Panc1 (cell line): ENCODE results near the gene OR10W1. TPM values are rescaled to one million over a fixed set of nuclear protein-coding genes. Genes with fewer than 3 reads are reported as not detected.

Source experiments
- ATAC-seq: fragments of 200-7000 bp; cut with Tn5 transposase; 2 replicates; pipeline ENCODE4 v1.9.1; 2020; ENCODE audit warnings: mild to moderate bottlenecking, moderate library complexity
- BruUV-seq: library from RNA; stranded (reverse); fragments of 400-500 nt; replicated peaks from 2 replicates; lab custom pipeline; 2021; lab: Mats Ljungman, UMichigan
- CTCF ChIA-PET: fragments of 300-600 bp; sonication (Branson Sonifier 250); formaldehyde crosslinking; loops from one replicate; lab custom pipeline; 2022; ENCODE audit warnings: antibody characterized with exemption; lab: Charles Lee
- POLR2A ChIA-PET: fragments of 300-600 bp; sonication (Branson Sonifier 250); formaldehyde crosslinking; loops from one replicate; lab custom pipeline; 2022; ENCODE audit warnings: antibody characterized with exemption; lab: Charles Lee
- DNase-seq: peaks from one replicate; pipeline ENCODE4 v3.0.0-alpha.2; 2010; ENCODE audit warnings: low read depth, low spot score
- H3K27ac ChIP-seq: 2 replicates; pipeline ENCODE4 v1.5.1; 2011; ENCODE audit warnings: mild to moderate bottlenecking, low read length, inconsistent platforms
- H3K27me3 ChIP-seq: fragments of 200-500 bp; sonication (Bioruptor generic); 2 replicates; pipeline ENCODE4 v1.6.0; 2014; ENCODE audit warnings: low read length, inconsistent platforms; ENCODE audit not compliant: control insufficient read depth, insufficient read depth
- H3K36me3 ChIP-seq: fragments of 200-500 bp; sonication (Bioruptor generic); 2 replicates; pipeline ENCODE4 v1.5.1; 2014; ENCODE audit warnings: inconsistent platforms, mild to moderate bottlenecking, low read length, moderate library complexity; ENCODE audit not compliant: control insufficient read depth, insufficient read depth
- H3K4me1 ChIP-seq: 2 replicates; pipeline ENCODE4 v1.5.1; 2011; ENCODE audit warnings: inconsistent platforms, mild to moderate bottlenecking, low read length, moderate library complexity; ENCODE audit not compliant: control insufficient read depth, insufficient read depth
- H3K4me3 ChIP-seq, 2 experiments: 2 replicates each; pipeline ENCODE4 v1.5.1; 2011 to 2012; ENCODE audit warnings: low read depth in 2 of 2, low read length in 2 of 2, mild to moderate bottlenecking in 2 of 2, inconsistent platforms in 1 of 2, moderate library complexity in 1 of 2
- H3K9me3 ChIP-seq: fragments of 200-500 bp; sonication (Bioruptor generic); 2 replicates; pipeline ENCODE4 v1.5.1; 2014; ENCODE audit warnings: low read depth, mild to moderate bottlenecking, inconsistent platforms, low read length, moderate library complexity; ENCODE audit not compliant: control insufficient read depth, insufficient read depth
- POLR2AphosphoS5 ChIP-seq: IDR thresholded peaks from 2 replicates; pipeline ENCODE4 v1.6.1; 2012; ENCODE audit warnings: mild to moderate bottlenecking, low read depth, low read length, moderate library complexity
- SIN3A ChIP-seq: IDR thresholded peaks from 2 replicates; pipeline ENCODE4 v1.6.1; 2012; ENCODE audit warnings: low read depth, mild to moderate bottlenecking, low read length, moderate library complexity, borderline replicate concordance; ENCODE audit not compliant: insufficient read depth
- TCF7L2 ChIP-seq: IDR thresholded peaks from 2 replicates; pipeline ENCODE4 v1.6.1; 2011; ENCODE audit warnings: mild to moderate bottlenecking, low read depth, low read length, inconsistent platforms
- in situ Hi-C: cut with HindIII; loops from 2 replicates; pipeline ENCODE4 v1.10.0; 2016; ENCODE audit warnings: low sequenced_read_pairs, low pct_unique_long_range_greater_than_20kb
- intact Hi-C: fragments of 100-400 bp; cut with micrococcal nuclease; formaldehyde crosslinking; loops from one replicate; pipeline ENCODE4 v1.10.0; 2022; ENCODE audit not compliant: unreplicated experiment
- total RNA-seq: library from RNA; stranded (reverse); gene quantifications from one replicate; pipeline ENCODE4 v1.2.1, GENCODE V29; 2021; ENCODE audit not compliant: unreplicated experiment
- TF ChIP-seq, protein P1 (sequence below): fragments of 450-650 bp; IDR thresholded peaks from 2 replicates; pipeline ENCODE4 v1.5.1; 2017; ENCODE audit warnings: mild to moderate bottlenecking
- TF ChIP-seq, protein P2 (sequence below), 2 experiments: IDR thresholded peaks; 2 replicates each; pipeline ENCODE4 v1.6.1; 2011 to 2012; ENCODE audit warnings: low read depth in 2 of 2, control low read depth in 1 of 2, low read length in 1 of 2, mild to moderate bottlenecking in 1 of 2, moderate library complexity in 1 of 2; ENCODE audit not compliant: insufficient read depth in 1 of 2

Gene OR10W1
- total RNA-seq, 1 experiment from 2014 or later = not detected

DNA sequence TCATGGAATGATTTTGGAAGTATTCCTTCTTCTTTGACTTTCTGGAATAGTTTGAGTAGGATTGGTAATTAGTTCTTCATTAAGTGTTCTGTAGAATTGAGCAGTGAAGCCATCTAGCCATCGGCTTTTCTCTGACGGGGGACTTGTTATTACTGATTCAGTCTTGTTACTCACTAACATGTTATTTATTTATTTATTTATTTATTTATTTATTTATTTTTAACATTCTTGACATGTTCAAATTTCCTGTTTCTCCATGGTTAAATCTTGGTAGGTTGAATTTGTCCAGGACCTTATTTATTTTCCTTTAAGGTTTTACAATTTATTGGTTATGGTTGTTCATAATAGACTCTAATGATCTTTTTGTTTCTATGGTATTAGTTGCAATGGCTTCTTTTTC is 24.1 kb downstream of the OR10W1 start:
- ATAC-seq (no peak), DNase-seq (no peak)
- H3K4me1 ChIP-seq = no peaks in the 10 kb centered on the region
- BruUV-seq = no TSS peak
- CTCF ChIA-PET = no interaction called here
- no peak overlapping the region for H3K27ac ChIP-seq
- no peaks in the 10 kb centered on the region for H3K36me3 ChIP-seq
- intact Hi-C loops = no loop called here
- no peak overlapping the region for H3K4me3 ChIP-seq
- no peaks in the 10 kb centered on the region for H3K9me3 ChIP-seq
- TF ChIP-seq SIN3A = no peak
- TF ChIP-seq, protein P1, sequence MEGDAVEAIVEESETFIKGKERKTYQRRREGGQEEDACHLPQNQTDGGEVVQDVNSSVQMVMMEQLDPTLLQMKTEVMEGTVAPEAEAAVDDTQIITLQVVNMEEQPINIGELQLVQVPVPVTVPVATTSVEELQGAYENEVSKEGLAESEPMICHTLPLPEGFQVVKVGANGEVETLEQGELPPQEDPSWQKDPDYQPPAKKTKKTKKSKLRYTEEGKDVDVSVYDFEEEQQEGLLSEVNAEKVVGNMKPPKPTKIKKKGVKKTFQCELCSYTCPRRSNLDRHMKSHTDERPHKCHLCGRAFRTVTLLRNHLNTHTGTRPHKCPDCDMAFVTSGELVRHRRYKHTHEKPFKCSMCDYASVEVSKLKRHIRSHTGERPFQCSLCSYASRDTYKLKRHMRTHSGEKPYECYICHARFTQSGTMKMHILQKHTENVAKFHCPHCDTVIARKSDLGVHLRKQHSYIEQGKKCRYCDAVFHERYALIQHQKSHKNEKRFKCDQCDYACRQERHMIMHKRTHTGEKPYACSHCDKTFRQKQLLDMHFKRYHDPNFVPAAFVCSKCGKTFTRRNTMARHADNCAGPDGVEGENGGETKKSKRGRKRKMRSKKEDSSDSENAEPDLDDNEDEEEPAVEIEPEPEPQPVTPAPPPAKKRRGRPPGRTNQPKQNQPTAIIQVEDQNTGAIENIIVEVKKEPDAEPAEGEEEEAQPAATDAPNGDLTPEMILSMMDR = no peak
- no peak for TF ChIP-seq POLR2AphosphoS5
- TF ChIP-seq, protein P2, sequence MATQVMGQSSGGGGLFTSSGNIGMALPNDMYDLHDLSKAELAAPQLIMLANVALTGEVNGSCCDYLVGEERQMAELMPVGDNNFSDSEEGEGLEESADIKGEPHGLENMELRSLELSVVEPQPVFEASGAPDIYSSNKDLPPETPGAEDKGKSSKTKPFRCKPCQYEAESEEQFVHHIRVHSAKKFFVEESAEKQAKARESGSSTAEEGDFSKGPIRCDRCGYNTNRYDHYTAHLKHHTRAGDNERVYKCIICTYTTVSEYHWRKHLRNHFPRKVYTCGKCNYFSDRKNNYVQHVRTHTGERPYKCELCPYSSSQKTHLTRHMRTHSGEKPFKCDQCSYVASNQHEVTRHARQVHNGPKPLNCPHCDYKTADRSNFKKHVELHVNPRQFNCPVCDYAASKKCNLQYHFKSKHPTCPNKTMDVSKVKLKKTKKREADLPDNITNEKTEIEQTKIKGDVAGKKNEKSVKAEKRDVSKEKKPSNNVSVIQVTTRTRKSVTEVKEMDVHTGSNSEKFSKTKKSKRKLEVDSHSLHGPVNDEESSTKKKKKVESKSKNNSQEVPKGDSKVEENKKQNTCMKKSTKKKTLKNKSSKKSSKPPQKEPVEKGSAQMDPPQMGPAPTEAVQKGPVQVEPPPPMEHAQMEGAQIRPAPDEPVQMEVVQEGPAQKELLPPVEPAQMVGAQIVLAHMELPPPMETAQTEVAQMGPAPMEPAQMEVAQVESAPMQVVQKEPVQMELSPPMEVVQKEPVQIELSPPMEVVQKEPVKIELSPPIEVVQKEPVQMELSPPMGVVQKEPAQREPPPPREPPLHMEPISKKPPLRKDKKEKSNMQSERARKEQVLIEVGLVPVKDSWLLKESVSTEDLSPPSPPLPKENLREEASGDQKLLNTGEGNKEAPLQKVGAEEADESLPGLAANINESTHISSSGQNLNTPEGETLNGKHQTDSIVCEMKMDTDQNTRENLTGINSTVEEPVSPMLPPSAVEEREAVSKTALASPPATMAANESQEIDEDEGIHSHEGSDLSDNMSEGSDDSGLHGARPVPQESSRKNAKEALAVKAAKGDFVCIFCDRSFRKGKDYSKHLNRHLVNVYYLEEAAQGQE (IDR thresholded peaks at IDR 0.05; ENCODE audit: insufficient read depth in 1 of 2, low read depth in 2 of 2, low read length in 1 of 2) = no peak
- TF ChIP-seq TCF7L2 = no peak
- in situ Hi-C loops = no loop called here
- no peaks in the 10 kb centered on the region for H3K27me3 ChIP-seq
- POLR2A ChIA-PET = no interaction called here

DNA sequence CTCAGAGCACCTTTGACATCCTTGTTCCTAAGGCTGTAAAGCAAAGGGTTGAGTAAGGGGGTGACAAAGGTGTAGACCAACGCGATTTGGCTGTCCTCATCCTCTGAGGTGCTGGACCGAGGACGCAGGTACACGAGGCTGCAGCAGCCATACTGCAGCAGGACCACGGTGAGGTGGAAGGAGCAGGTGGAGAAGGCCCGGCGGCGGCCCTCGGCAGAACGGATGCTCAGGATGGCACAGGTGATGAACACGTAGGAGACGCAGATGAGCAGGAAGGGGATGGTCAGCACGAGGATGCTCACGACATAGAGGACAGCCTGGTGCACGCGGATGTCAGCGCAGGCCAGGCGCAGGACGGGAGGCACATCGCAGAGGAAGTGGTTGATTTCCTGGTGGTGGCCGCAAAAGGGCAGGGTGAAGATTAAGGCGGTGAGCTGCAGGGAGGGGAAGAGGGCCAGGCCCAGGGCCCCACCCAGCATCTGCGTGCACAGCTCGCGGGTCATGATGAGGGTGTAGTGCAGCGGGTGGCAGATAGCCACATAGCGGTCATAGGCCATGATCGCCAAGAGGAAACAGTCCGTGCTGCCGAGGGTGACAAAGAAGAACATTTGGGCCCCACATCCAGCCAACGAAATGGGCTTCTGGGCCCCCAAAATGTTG is 40.0 kb downstream of the OR10W1 start:
- no peak overlapping the region for H3K27ac ChIP-seq
- BruUV-seq = no TSS peak
- POLR2A ChIA-PET = no interaction called here

DNA sequence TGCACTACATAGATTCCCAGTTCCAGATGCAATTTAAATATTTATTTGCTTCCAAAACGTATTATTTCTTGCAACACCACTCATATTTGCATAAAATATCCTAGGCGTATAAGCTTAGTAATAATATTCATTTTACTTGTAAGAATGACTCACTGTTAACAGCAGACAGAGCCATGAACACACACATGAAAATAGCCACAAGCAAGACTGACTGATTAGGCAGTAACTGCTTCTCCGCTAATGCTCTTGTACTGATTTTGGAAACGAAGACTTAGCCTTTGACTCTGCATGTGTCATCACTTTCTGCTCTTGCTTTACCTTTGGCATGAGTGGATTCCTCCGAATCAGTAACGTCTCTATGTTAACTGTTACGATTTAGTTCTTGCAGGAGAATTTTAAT is 45.3 kb downstream of the OR10W1 start:
- Histone ChIP-seq H3K4me1 (no peaks in the 10 kb centered on the region), H3K27ac (no peak overlapping the region), H3K36me3 (no peaks in the 10 kb centered on the region), H3K27me3 (no peaks in the 10 kb centered on the region), H3K9me3 (no peaks in the 10 kb centered on the region), H3K4me3 (no peak overlapping the region)
- intact Hi-C loops (no loop called here), in situ Hi-C loops (no loop called here)
- no peak for ATAC-seq
- BruUV-seq = no TSS peak
- CTCF ChIA-PET = no interaction called here
- POLR2A ChIA-PET = no interaction called here
- no peak for DNase-seq
- no peak for TF ChIP-seq TCF7L2
- TF ChIP-seq, protein P1 = no peak
- TF ChIP-seq, protein P2 (IDR thresholded peaks at IDR 0.05; ENCODE audit: insufficient read depth in 1 of 2, low read depth in 2 of 2, low read length in 1 of 2) = no peak
- no peak for TF ChIP-seq POLR2AphosphoS5
- no peak for TF ChIP-seq SIN3A

More for the DNA sequence above, 40.0 kb downstream of the OR10W1 start:
- Histone ChIP-seq H3K27me3 (no peaks in the 10 kb centered on the region), H3K9me3 (no peaks in the 10 kb centered on the region), H3K4me3 (no peak overlapping the region), H3K36me3 (no peaks in the 10 kb centered on the region), H3K4me1 (no peaks in the 10 kb centered on the region)
- in situ Hi-C loops = no loop called here
- intact Hi-C loops = no loop called here
- no peak for DNase-seq
- no peak for TF ChIP-seq TCF7L2
- ATAC-seq = no peak
- CTCF ChIA-PET = no interaction called here
